ELR (cell line): ENCODE data around the gene ZNF280C.

ENCODE experiments used
- DNase-seq: peaks from one replicate; pipeline ENCODE4 v3.0.0-alpha.2; 2015; ENCODE audit warnings: low read depth

Gene ZNF280C

DNA sequence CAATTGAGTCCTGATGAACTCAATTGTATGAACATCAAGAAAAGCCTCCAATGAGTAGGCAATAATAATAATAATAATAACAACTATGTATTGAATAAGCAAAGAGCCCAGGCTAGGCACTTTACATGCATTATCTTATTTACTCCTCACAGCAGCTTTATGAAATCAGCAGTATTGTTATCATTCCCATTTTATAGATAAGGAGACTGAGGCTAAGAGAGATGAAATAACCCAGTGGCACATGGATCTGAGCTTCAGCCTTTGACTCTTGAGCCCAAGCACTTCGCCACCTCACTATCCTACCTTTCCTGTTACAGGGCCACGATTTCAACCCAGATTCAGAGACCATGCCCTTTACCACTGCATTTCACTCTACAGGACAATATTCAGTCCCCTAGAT, 93.8 kb downstream of the ZNF280C start:
- DNase-seq: no peak

DNA sequence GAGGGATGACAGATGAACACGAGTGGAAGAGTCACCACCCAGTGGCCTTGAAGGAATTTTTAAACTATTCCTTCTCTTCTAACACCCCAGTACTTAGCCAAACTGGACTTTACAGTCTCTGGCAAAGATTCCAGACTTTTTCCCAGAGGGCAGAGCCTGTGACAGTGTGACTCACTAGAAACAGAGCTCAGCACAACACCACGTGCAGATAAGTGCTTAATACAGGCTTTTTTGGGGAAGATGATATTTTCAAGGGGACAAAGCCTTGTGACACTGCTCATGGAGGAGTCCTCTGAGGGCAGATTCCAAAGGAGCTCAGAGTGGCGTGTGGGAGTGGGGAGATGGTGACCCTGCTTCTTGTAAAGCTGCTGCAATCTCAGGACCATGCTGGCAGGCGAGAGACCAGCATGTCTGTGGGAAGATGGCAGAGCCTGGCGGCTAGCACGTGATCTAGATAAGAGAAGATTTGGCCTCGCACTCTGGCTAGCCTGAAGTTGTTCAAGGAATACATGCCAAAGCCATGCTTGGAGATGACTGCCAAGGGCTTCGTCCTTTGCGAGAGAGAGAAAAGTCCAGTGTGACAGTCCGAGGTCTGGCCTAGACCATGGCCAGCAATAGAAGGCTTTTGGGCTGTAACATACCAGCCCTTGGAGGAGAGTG, 94.5 kb downstream of the ZNF280C start:
- DNase-seq: peak; percentile 73

DNA sequence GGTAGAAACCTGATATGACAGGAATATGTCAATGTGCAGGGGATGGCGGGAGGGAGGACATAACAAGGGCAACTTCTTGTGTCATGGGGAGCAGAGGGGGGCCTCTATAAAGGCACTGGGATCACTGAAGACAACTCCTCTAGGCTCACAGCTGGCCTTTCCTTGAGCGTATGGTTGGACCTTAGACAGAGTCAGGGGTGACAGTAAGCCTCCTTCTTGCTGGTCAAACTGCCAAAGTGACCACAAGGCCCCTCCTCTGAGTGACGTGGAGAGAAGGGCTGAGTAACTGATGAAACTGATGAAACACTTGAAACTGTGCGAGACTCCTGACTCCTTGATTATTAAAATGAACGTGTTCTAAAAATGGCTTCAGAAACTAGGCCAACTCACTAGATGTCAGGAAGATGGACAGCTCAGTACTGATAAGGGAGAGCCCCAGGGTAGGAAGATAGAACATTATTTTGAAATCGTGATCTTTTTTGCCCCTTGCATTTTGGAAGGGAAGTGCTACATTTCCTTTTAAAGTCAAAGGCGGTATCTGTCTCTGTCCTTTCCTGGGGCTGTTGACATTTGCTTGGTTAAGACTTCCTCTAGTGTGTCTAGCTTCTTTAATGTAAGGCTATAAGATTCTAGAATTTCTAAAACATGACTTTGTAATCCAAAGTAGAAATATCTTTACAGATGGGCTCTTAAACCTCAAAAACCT, 95.4 kb downstream of the ZNF280C start:
- DNase-seq: peak; percentile 84

DNA sequence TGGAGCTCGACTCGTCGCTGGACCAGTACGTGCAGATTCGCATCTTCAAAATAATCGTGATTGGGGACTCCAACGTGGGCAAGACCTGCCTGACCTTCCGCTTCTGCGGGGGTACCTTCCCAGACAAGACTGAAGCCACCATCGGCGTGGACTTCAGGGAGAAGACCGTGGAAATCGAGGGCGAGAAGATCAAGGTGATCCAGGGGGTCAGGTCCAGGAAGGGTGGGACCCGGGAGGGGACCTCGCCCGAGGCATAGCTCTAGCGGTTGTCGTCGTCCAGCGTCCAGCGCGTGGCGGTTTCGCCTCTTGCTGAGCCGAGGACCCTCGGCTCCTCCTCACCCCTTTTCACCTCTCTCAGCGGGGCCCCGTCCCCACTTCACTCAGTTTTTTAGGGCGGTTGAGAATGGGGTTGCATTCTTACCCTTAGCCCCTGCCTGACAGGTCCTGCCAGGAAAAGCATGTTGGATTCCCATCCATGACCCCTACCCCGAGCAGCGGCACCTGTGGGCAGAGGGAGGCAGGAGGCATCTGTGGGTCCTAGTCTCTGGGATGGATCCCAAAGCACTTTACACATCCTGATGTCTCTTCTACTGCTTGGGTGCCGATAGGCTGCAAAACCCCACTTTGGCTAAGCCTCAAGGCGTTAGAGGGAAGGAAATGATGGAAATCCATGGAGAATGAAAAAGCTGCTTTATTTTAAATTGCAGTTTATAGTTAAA, 96.4 kb downstream of the ZNF280C start:
- DNase-seq: no peak

DNA sequence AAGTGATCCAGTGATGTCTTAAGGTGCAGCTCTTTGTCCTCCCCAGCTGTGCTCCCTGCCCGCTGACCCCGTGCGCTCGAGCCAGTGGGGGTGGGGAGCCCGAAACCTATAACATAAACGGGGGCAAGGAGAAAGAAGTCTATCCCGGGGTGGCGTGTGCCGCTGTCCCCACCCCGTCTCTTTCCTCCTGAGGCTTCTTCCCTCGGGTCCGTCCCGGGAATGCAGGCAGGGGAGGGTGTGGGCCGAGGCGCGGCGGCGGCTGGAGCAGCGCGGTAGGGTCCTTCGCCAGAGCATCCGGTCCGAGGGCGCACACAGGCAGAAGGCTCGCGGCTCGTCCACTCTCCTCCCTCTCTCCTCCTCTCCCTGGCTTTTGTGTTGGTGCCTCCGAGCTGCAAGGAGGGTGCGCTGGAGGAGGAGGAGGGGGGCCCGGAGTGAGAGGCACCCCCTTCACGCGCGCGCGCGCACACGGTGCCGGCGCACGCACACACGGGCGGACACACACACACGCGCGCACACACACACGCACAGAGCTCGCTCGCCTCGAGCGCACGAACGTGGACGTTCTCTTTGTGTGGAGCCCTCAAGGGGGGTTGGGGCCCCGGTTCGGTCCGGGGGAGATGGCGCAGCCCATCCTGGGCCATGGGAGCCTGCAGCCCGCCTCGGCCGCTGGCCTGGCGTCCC, 97.1 kb downstream of the ZNF280C start, which contains the start of gene RAB33A:
RAB33A (plus strand) TSS at position 517 of the 681 bp plus-strand sequence; CDS start at position 618, 101 bp downstream.
- peak; percentile 41 for DNase-seq

DNA sequence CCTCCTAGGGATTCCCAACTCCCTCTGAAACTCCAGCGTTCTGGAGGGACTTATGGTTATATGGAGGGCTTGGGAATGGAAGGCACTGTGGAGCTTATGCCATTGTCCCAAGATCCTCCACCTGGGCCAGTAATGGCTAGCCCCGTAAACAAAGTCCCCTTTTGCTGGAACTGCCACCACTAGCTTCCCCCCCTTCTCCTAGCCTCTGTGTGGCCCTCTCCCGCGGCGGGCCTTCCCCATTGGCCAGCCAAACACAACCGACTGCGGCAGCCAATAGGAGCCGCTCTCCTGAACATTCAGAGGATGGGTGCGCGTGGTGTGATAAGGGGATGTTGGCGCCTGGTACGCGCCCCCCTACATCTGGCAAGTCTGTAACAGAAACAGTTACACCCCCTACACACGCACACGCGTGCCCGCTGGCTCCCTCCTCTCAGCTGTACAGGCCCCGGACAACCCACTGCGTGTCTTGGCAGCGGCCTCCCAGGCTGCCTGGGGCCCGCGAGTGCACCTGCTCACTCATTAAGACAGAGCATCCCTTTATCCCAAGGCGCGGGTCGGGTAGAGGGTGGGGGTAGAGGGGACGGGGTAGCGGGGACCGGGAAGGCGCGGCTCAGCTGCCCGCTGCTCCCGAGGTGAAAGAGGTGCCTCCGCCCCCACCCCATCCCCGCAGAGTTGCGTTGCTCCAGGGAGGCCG, 97.8 kb downstream of the ZNF280C start:
- DNase-seq: peak; percentile 30

DNA sequence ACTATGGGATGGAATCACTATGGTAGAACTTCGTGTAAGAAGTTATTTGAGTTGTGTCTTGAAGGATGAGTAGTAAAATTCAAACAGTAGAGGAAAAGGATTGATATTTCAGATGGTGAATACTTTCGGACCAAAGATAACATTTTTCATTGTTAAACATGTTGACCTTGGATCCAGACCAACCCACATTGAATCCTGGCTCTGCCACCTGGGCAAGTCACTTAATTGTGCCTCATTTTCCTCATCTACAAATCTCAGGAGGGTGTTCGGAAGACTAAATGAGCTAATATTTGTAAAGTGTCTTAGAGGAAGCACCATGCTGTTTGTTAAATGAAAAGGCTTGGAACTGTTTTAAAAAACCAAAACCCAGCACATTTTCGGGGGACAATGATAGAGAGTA, 101.7 kb downstream of the ZNF280C start:
- DNase-seq: no peak

DNA sequence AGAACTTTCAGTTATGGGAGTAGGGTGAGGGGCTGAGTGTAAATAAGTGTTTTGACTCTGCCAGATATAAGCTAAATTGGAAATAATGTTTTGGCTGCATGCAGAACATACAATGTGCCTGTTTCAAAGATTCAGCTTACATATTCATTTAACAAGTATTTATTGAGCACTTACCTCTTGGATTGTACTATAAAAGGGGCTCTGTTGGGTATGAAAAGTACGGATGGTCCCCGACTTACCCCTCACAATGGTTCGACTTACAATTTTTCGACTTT, 102.3 kb downstream of the ZNF280C start:
- DNase-seq: no peak

DNA sequence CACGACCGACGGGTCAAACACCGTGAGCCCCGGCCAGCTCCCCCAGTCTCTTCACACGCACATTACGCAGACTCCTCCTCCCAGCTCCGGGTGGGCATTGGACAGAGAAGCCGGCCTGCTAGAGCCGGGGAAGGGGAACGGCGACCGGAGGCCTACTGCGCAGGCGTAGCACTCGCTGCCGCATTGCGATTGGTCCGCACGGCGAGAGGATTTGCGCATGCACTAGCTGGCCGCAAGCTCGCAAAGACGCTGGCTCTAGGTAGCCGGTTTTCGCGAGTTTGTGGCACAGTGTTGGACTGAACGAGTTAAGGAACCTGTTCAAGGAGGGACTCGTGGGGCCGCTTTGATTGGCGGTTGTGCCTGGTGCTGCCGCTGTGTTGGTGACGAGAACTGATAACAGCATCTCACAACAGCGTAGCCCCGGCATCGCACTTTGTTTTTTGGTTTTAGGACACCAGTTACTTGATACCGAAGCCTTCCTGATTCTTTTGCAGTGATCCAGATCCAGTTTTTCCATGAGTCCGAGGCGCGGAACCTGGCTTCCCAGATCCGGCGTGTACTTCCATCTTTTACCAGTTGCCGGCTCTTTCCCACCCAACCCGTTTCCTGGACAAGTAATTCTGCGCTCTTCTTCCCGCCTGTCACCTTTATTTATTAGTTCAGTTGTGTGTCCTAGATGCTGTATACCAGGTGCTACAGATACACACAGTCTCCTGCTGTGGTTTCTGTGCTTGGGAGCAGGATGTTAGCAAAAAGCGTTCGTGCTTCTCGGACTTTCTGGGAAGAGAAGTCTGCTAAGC, 102.8 kb downstream of the ZNF280C start, which contains the start of gene AIFM1:
AIFM1 (minus strand) TSS at position 139 of the 800 bp plus-strand sequence. CDS start 185 bp downstream, outside the sequence.
- peak; percentile 92 for DNase-seq

DNA sequence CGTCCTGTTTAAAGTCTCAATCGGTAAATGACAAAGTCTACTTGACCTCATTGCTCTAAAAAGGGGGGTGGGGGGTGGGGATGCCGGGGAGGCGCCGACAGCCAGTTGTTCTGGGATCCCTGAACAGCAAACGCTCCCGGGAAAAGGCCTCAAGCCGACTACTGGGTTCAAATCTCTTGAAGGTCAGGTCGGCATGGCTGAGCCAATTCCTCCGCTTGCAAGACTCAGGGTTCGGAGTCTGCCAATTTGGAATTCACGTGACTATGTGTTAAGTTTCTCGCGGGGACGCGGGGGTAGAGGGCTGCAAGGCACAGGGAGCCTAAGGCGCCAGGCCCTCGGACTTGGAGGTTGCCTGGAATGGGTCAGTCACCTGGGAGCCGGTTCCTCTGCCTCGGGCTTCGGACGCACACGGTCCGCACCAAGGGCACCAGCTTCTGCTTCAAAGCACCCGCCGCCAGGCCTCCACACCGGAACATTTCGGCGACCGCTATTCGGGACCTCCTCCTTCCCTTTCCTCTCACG, 103.5 kb downstream of the ZNF280C start:
- DNase-seq: no peak

DNA sequence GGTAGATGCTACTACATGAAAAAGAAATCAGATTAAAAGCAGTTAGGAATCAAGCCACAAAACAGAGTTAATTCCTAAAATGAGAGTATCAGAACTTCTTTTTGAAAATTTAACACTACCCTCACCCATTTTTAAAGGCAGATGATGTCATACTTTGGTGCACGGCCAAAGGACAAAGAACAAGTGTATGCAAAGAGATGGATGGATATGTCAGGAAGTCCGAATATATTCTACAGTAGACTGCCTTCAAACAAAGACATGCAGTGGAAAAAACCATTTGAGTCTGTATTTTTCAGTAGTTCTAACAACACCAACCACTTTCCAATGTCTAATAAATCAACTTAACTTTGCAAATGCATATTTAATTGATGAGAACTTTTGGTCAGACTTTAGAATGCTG, 105.3 kb downstream of the ZNF280C start:
- DNase-seq: no peak

DNA sequence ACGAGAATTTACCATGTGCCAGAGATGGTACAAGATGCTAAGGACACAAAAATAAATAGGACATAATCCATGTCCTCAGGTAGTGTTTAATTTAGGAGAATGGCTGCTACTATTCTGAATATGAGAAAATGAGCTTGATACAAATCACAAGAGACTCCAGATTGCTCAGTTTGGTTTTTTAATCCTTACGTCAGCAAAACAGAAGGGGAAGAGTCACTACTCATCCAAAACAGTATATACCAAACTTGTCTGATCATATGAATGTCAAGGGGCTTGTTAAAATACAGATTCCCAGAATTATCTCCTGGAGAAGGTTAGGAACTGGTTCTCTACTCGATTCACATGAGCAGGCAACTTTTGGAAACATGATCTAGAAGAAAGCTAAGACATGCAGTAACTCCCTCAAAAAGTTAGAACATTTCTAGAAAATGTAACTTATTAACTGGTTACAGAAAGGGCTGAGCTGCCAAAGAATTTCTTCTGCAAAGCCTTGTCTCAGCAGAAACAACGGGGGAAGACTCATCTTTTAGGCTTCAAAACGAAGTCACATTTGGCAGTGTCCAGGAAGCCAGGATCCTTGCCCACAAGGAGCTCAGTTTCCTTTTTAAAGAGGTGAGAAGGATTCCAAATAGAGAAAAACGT, 106.5 kb downstream of the ZNF280C start:
- DNase-seq: no peak

DNA sequence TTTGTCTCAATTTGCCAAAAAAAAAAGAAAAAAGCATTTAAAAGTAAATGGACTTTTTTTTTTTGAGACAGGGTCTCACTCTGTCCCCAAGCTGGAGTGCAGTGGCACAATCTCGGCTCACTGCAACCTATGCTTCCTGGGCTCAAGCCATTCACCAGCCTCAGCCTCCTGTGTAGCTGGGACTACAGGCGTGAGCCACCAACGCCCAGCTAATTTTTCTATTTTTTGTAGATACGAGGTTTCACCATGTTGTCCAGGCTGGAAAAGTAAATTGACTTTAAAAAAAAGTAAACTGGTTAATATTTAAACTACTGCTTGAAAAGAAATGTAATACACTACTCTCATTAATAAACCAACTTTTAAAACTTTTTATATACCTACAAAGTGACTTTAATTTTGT, 108.9 kb downstream of the ZNF280C start:
- DNase-seq: no peak

DNA sequence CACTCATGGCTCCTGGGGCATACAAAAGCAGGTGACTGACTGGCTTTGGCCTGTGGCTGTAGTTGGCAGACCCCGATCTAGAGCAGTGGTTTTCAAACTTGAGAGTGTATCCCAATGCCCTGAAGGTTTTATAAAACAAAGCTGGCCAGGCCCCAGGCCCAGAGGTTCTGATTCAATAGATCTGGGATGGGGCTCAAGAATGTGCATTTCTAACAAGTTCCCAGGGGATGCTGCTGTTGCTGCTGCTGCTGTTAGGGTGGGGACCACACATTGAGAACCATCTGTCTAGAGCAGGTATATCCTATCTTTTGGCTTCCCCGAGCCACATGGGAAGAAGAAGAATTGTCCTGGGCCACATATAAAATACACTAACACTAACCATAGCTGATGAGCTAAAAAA, 110.4 kb downstream of the ZNF280C start:
- DNase-seq: no peak

DNA sequence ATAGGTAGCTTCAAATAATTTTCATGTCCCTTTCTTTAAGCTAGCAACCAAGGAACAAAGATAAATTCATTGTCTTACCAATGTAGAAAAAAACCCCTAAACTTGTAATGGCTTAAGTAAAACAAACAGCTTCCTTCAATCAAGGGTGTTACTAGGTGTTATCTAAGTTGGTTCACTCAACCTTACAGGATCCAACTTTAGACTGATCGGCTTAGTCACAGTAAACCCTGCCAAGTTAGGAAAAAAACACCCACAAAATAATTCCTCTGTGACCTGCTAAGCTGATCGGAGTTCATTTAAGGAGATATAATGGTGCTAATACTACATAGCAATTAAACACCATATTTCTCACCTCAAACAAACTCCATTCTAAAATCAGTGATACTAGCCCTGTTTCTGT, 113.1 kb downstream of the ZNF280C start:
- no peak for DNase-seq
